GM21528 (cell line): Measurements from ENCODE around the gene EFHC1.
A peak's percentile ranks its signal among the peaks of the same experiment; 100 is the strongest.
"Not testable (repeated sequence)": the region's sequence is repeated elsewhere in the genome, so short reads cannot be mapped to it uniquely, and the experiment has no call there.

Source experiments
- ATAC-seq: cut with Tn5 transposase; IDR thresholded peaks from one replicate; pipeline ENCODE4 v1.9.1; 2021; ENCODE audit warnings: mild to moderate bottlenecking, moderate library complexity; ENCODE audit not compliant: unreplicated experiment, low FRiP score

EFHC1 gene, protein sequence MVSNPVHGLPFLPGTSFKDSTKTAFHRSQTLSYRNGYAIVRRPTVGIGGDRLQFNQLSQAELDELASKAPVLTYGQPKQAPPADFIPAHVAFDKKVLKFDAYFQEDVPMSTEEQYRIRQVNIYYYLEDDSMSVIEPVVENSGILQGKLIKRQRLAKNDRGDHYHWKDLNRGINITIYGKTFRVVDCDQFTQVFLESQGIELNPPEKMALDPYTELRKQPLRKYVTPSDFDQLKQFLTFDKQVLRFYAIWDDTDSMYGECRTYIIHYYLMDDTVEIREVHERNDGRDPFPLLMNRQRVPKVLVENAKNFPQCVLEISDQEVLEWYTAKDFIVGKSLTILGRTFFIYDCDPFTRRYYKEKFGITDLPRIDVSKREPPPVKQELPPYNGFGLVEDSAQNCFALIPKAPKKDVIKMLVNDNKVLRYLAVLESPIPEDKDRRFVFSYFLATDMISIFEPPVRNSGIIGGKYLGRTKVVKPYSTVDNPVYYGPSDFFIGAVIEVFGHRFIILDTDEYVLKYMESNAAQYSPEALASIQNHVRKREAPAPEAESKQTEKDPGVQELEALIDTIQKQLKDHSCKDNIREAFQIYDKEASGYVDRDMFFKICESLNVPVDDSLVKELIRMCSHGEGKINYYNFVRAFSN

GRCh38 chr6:52419809-52420667 lies at the start of gene EFHC1:
Gene EFHC1 (plus strand): TSS chr6:52420342. CDS start chr6:52420411, 69 bp downstream.
- ATAC-seq, result peak; percentile 93

DNA sequence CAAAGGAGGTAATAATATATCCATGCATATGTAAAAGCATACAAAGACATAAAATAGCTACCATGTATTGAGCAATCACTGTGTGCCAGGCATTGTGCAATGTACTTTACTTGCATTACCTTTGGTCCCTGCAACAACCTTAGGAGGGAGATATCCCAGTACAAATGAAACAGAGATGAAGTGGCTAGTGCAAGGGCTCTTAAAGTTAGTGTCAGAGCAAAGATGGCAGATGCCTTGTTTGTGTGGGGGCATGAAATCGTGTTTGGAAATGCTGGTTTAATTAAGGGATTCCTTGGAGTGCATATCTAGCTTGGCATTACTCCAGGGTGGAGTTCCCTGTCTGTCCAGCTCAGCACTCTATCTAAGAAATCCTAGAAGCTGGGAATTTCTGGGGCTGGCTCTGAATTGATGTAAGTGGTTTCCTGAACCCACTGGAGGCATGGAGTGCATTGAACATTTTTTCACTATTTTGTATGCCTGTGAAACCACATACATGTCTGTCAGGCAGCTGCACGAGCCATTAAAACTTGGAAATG lies 48.4 kb upstream of the EFHC1 start:
- no peak for ATAC-seq

- ATAC-seq, result no peak
Observed at GRCh38 chr6:52373151-52373690, 46.9 kb upstream of the EFHC1 start.

DNA sequence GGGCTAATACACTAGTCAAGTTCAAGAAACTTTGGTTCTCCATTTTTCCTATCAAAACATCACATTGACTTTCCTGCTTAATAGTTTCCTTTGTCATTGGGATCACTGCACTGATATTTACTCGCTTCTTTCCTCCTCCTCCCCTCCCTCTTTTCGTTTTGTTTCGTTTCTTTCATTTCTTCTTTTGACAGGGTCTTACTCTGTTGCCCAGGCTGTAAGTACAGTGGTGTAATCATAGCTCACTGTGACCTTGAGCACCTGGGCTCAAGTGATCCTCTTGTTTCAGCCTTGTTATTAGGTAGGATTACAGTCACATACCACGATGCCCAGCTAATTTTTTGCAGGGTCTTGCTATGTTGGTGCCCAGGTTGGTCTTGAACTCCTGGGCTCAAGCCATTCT lies 45.9 kb upstream of the EFHC1 start:
- no peak for ATAC-seq

GRCh38 chr6:52375780-52376556 lies 44.2 kb upstream of the EFHC1 start:
- no peak for ATAC-seq

DNA sequence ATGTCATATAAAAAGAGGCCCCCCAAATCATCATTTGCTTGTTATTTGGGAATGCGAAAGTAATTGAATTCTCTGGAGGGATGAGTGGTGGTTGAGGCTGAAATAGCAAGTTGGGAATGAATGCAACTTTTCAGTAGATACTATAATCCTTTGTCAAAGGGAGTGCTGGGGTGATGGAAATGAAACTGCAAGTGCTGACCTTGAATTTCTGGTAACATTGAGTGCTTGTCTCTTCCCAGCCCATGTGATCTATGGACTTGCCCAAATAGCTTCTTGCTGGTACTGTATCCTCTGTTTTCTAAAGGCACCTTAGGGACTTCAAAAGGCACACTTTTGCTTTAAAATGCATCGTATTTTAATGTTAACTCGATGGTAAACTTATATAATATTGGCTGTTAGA lies 43.4 kb upstream of the EFHC1 start:
- no peak for ATAC-seq

DNA sequence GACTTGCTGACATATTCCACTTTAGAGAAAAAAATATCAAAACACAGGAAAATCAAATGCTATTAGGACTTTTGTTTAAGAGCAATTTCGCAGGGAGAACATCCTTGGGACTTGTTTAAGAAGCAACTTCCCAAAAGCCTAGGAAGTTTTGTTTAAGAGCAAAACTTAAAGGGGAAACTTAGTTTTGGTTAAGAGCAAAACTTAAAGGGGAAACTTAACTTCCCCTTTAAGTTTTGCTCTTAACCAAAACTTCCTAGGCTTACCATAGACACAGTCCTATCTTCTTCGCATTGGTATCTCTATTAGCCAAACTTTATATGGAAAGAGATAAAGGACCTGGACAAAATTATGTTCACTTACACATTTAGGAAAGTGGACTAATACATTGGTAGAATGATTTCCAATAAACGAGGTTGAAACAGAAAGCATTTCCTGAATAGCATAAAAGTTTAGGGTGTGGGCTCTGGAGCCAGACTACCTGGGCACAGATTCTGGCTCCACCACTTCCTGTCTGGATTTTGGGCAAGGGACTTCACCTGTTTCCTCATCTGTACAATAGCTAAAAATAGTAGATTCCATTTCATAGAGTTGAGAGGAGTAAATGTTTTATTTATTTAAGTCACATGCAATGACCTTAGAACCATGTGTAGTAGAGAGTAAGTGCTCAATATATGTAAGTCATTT lies 42.5 kb upstream of the EFHC1 start:
- peak; percentile 67 for ATAC-seq

- ATAC-seq, result no peak
Observed at GRCh38 chr6:52381249-52381648, 38.9 kb upstream of the EFHC1 start.

- no peak for ATAC-seq
Observed at GRCh38 chr6:52384145-52384766, 35.9 kb upstream of the EFHC1 start.

- ATAC-seq, result no peak
Observed at GRCh38 chr6:52385074-52385473, 35.1 kb upstream of the EFHC1 start.

DNA sequence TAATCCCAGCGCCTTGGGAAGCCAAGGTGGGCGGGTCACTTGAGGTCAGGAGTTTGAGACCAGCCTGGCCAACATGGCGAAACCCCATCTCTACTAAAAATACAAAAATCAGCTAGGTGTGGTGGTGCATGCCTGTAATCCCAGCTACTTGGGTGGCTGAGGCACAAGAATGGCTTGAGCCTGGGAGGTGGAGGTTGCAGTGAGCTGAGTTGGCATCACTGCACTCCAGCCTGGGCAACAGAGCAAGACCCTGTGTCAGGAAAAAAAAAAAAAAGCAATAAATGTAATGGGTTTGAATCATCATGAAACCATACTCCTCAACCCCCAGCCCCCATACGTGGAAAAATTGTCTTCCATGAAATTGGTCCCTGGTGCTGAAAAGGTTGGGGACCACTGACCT lies 32.0 kb upstream of the EFHC1 start:
- not testable (repeated sequence) for ATAC-seq

DNA sequence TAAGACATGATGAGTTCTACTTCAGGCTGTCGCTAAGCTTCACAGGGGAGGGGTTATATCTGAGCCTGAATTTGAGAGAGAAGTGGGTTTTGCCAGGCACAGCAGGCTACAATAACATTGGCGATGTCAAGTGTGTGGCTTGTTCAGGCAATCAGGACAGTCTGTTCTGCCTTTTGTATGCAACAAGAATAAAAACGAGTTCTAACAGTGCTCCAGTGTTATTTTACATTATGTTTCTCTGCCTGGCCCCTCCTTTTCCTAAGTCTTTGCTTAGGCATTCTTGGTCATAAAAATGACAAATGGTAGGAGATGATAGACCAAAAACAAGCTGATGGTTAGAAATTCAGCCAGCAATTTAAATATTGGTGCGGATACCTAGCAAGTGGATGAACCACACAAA lies 31.4 kb upstream of the EFHC1 start:
- no peak for ATAC-seq

- ATAC-seq, result no peak
Observed at GRCh38 chr6:52389264-52389625, 30.9 kb upstream of the EFHC1 start.

GRCh38 chr6:52389626-52390360 lies 30.3 kb upstream of the EFHC1 start:
- ATAC-seq, result peak; percentile 64

GRCh38 chr6:52390361-52390727 lies 29.8 kb upstream of the EFHC1 start:
- peak; percentile 57 for ATAC-seq

- no peak for ATAC-seq
Observed at GRCh38 chr6:52391599-52391998, 28.5 kb upstream of the EFHC1 start.

- no peak for ATAC-seq
Observed at GRCh38 chr6:52392944-52393343, 27.2 kb upstream of the EFHC1 start.

GRCh38 chr6:52393780-52394179 lies 26.4 kb upstream of the EFHC1 start:
- ATAC-seq, result peak; percentile 9
